Activated effector memory CD4-positive, alpha-beta T cell treated with Interleukin-2 at 50 U/mL for 16 hours (primary cell): ENCODE data around the gene AVPR1A.

Source experiments
- DNase-seq: peaks from one replicate; pipeline ENCODE4 v3.0.0-alpha.2; 2020

AVPR1A gene

DNA sequence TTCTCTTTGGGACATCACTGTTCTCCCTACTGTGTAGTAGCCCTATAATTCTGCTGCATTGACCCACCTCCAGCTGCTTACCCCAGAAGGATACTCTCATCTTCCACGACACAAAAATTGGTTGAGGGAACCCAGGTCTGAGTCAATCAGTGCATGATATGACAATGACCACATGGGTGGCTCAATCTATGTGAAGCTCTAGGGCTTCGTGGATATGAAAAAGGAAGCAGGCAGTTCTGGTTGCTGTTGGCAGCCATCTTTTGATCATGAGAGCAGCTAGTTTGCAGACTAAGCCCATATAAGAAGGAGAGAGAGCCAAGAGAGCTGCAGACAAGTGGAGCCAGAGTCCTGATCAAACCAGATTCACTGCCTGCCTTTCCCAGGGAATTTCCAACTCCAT is 57.9 kb downstream of the AVPR1A start:
- no peak for DNase-seq
